NCI-H748 (cell line): ENCODE data around the gene IVD.

Experiments used
- DNase-seq: peaks from one replicate; lab custom pipeline; 2025; ENCODE audit not compliant: unreplicated experiment; lab: John Stamatoyannopoulos, UW

The IVD gene

GRCh38 chr15:40456299-40456712, 50.7 kb downstream of the IVD start:
- DNase-seq: no peak

- no peak for DNase-seq
These were observed 51.1 kb downstream of the IVD start for GRCh38 chr15:40456738-40457137.

GRCh38 chr15:40458495-40459371, 53.1 kb downstream of the IVD start:
- DNase-seq: no peak

- no peak for DNase-seq
These were observed 53.9 kb downstream of the IVD start for GRCh38 chr15:40459391-40460015.

- no peak for DNase-seq
These were observed 54.8 kb downstream of the IVD start for GRCh38 chr15:40460404-40460803.

GRCh38 chr15:40461958-40462357, 56.4 kb downstream of the IVD start:
- no peak for DNase-seq

GRCh38 chr15:40463279-40463678, 57.7 kb downstream of the IVD start:
- DNase-seq: no peak

- DNase-seq: no peak
These were observed 58.4 kb downstream of the IVD start for GRCh38 chr15:40463886-40464545.

GRCh38 chr15:40464595-40465185, 59.1 kb downstream of the IVD start:
- DNase-seq: no peak

- no peak for DNase-seq
These were observed 60.3 kb downstream of the IVD start for GRCh38 chr15:40465939-40466338.

- no peak for DNase-seq
These were observed 61.0 kb downstream of the IVD start for GRCh38 chr15:40466426-40467260.

- DNase-seq: no peak
These were observed 61.6 kb downstream of the IVD start for GRCh38 chr15:40467261-40467615.

GRCh38 chr15:40468898-40469331, 63.3 kb downstream of the IVD start:
- DNase-seq: no peak

- DNase-seq: no peak
These were observed 64.3 kb downstream of the IVD start for GRCh38 chr15:40469776-40470390.

- peak; percentile 61 for DNase-seq
These were observed 65.0 kb downstream of the IVD start, which contains the start of gene CHST14 for GRCh38 chr15:40470423-40471104. CHST14 (plus strand) TSS chr15:40470984; CDS start chr15:40471214, 230 bp downstream.
